Smooth muscle cell (in vitro differentiated cells): ENCODE results near the gene MISFA. TPM values are rescaled to one million over a fixed set of nuclear protein-coding genes. Genes with fewer than 3 reads are reported as not detected.

Source experiments
- DNase-seq: peaks from one replicate; lab custom pipeline; 2025; ENCODE audit not compliant: unreplicated experiment; lab: John Stamatoyannopoulos, UW
- H2AFZ ChIP-seq: fragments of 200-600 bp; sonication (generic); 2 replicates; pipeline ENCODE4 v1.6.0; 2016; ENCODE audit warnings: antibody characterized with exemption, low read depth, mild to moderate bottlenecking
- H3F3A ChIP-seq: fragments of 200-600 bp; sonication (generic); 2 replicates; pipeline ENCODE4 v1.6.0; 2017; ENCODE audit warnings: antibody characterized with exemption, low read depth
- H3K27ac ChIP-seq: fragments of 200-600 bp; sonication (generic); 2 replicates; pipeline ENCODE4 v1.5.1; 2016; ENCODE audit warnings: low read depth, mild to moderate bottlenecking
- H3K27me3 ChIP-seq: fragments of 200-600 bp; sonication (generic); 2 replicates; pipeline ENCODE4 v1.6.1; 2016; ENCODE audit warnings: low read depth, mild to moderate bottlenecking
- H3K36me3 ChIP-seq: fragments of 200-600 bp; sonication (generic); 2 replicates; pipeline ENCODE4 v1.5.1; 2016; ENCODE audit warnings: low read depth
- H3K4me1 ChIP-seq: fragments of 200-600 bp; sonication (generic); 2 replicates; pipeline ENCODE4 v1.5.1; 2016; ENCODE audit warnings: low read depth
- H3K4me2 ChIP-seq: fragments of 200-600 bp; sonication (generic); 2 replicates; pipeline ENCODE4 v1.6.0; 2016; ENCODE audit warnings: mild to moderate bottlenecking
- H3K4me3 ChIP-seq: fragments of 200-600 bp; sonication (generic); 2 replicates; pipeline ENCODE4 v1.5.1; 2016; ENCODE audit warnings: mild to moderate bottlenecking
- H3K79me2 ChIP-seq: fragments of 200-600 bp; sonication (generic); 2 replicates; pipeline ENCODE4 v1.6.0; 2016; ENCODE audit warnings: low read depth, mild to moderate bottlenecking
- H3K9ac ChIP-seq: fragments of 200-600 bp; sonication (generic); 2 replicates; pipeline ENCODE4 v1.6.0; 2016; ENCODE audit warnings: low read depth
- H3K9me3 ChIP-seq: fragments of 200-600 bp; sonication (generic); replicated peaks from 2 replicates; pipeline ENCODE4 v1.5.1; 2016; ENCODE audit warnings: low read depth
- H4K20me1 ChIP-seq: fragments of 200-600 bp; sonication (generic); 2 replicates; pipeline ENCODE4 v1.6.0; 2016; ENCODE audit warnings: low read depth
- CTCF ChIP-seq: fragments of 200-600 bp; sonication (generic); IDR thresholded peaks from 2 replicates; pipeline ENCODE4 v1.5.1; 2017; ENCODE audit warnings: borderline replicate concordance, mild to moderate bottlenecking, antibody characterized with exemption; ENCODE audit not compliant: insufficient read depth, poor library complexity, severe bottlenecking
- WGBS: methylation state at CpG from one replicate; pipeline ENCODE4 v1.1.7; 2016; ENCODE audit warnings: low lambda C conversion rate; 5-methylcytosine and 5-hydroxymethylcytosine counted together
- polyA plus RNA-seq: library from polyadenylated mRNA; unstranded; fragments of >200 nt; fragmentation: Nextera tagmentation; extraction: Ambion mirVana; gene quantifications from 2 replicates; pipeline ENCODE4 v1.2.1, GENCODE V29; 2016
- total RNA-seq: library from RNA; depleted of rRNA; stranded (reverse); fragments of >200 nt; gene quantifications from 2 replicates; pipeline ENCODE4 v1.2.3, GENCODE V29; 2014

Gene MISFA
- total and polyA plus RNA-seq, 2 experiments from 2014 or later, result 0.18 to 1.3 TPM

GRCh38 chr11:18567081-18567480, 32.5 kb upstream of the MISFA start:
- no peaks in the 10 kb centered on the region for H3K4me1 ChIP-seq
- 98% methylated on average over 3 of the region's 3 CpGs for WGBS
- H3K9me3 ChIP-seq, result no peaks in the 10 kb centered on the region
- no peaks in the 10 kb centered on the region for H4K20me1 ChIP-seq
- H3F3A ChIP-seq, result no peaks in the 10 kb centered on the region
- no peak for TF ChIP-seq CTCF
- no peak overlapping the region for H3K27ac ChIP-seq
- no peaks in the 10 kb centered on the region for H3K36me3 ChIP-seq
- H3K27me3 ChIP-seq, result no peaks in the 10 kb centered on the region
- no peak overlapping the region for H2AFZ ChIP-seq
- H3K9ac ChIP-seq, result no peak overlapping the region
- H3K79me2 ChIP-seq, result no peaks in the 10 kb centered on the region
- H3K4me2 ChIP-seq, result no peak overlapping the region
- DNase-seq, result no peak
- H3K4me3 ChIP-seq, result no peak overlapping the region

GRCh38 chr11:18575361-18575760, 24.2 kb upstream of the MISFA start:
- no peak for TF ChIP-seq CTCF
- H3F3A ChIP-seq, result no peaks in the 10 kb centered on the region
- no peak overlapping the region for H3K4me3 ChIP-seq
- H3K4me1 ChIP-seq, result no peaks in the 10 kb centered on the region
- H2AFZ ChIP-seq, result no peak overlapping the region
- no peaks in the 10 kb centered on the region for H3K79me2 ChIP-seq
- H4K20me1 ChIP-seq, result no peaks in the 10 kb centered on the region
- no peaks in the 10 kb centered on the region for H3K9me3 ChIP-seq
- 98% methylated on average over 1 of the region's 1 CpG for WGBS
- DNase-seq, result no peak
- no peak overlapping the region for H3K27ac ChIP-seq
- H3K4me2 ChIP-seq, result no peak overlapping the region
- no peaks in the 10 kb centered on the region for H3K27me3 ChIP-seq
- H3K9ac ChIP-seq, result no peak overlapping the region
- H3K36me3 ChIP-seq, result peaks cover 16% of the 10 kb centered on the region

- no peak for DNase-seq
These were observed 20.5 kb upstream of the MISFA start for GRCh38 chr11:18578975-18579598.

More at GRCh38 chr11:18578975-18579598, 20.5 kb upstream of the MISFA start:
- Histone ChIP-seq H3F3A (no peaks in the 10 kb centered on the region), H3K4me3 (peak overlapping the region; percentile 22), H3K79me2 (no peaks in the 10 kb centered on the region), H3K27me3 (no peaks in the 10 kb centered on the region), H3K4me1 (no peaks in the 10 kb centered on the region), H2AFZ (no peak overlapping the region), H3K4me2 (no peak overlapping the region), H4K20me1 (no peaks in the 10 kb centered on the region), H3K9me3 (no peaks in the 10 kb centered on the region), H3K27ac (no peak overlapping the region), H3K36me3 (peaks cover 16% of the 10 kb centered on the region), H3K9ac (no peak overlapping the region)
- no peak for TF ChIP-seq CTCF
- 90% methylated on average over 14 of the region's 14 CpGs for WGBS
